HG02884 (cell line): ENCODE data around the gene MAP3K5.
A peak's percentile ranks its signal among the peaks of the same experiment; 100 is the strongest.
"Not testable (repeated sequence)": the region's sequence is repeated elsewhere in the genome, so short reads cannot be mapped to it uniquely, and the experiment has no call there.

Experiments used
- ATAC-seq: cut with Tn5 transposase; IDR thresholded peaks from one replicate; pipeline ENCODE4 v1.9.1; 2021; ENCODE audit warnings: mild to moderate bottlenecking, moderate library complexity; ENCODE audit not compliant: unreplicated experiment

Gene MAP3K5

DNA sequence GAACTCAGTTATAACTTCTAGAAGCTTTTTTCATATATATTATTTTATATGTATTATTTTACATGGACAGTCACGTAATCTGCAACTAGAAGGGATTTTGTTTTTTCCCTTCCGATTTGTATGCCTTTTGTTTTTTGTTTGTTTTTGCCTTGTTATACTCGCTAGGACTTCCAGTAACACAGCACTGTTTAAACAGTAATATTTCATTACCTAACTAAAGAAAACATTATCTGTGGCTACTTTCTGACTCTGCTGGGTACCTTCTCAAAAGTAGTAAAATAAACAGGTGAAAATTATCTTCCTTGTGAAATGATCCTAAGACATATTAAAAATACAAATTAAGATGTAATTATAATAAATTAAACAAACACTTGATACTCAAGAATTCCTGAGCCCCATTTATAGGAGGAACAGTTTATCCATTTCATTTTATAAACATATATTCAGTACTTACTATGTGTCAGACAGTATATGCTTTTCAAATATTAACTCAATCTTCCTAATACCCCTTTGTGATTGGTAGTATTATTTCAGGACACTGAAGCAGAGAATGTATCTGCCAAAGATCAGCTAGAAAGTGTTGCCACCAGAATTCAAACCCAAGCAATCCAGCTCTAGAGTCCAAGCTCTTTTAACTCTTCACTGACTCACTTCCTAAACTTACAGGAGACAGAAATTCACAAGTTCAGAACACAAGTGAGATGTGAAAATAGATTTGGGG is 65.3 kb downstream of the MAP3K5 start:
- no peak for ATAC-seq

DNA sequence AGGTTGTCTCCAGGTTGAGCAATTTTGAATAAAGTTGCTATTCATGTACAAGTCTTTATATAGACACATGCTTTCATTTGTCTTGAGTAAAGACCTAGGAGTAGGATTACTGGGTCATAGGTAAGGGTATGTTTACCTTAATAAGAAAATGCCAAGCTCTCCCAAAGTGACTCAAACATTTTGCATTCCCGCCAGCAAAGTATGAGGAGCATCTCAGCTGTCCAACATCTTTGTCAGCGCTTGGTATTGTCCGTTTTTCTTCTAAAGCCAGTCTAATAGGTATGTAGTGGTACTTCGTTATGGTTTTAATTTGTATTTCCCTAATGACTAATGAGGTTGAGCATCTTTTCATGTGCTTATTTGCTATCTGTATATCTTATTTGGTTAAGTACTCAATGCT is 67.2 kb downstream of the MAP3K5 start:
- ATAC-seq, result no peak

DNA sequence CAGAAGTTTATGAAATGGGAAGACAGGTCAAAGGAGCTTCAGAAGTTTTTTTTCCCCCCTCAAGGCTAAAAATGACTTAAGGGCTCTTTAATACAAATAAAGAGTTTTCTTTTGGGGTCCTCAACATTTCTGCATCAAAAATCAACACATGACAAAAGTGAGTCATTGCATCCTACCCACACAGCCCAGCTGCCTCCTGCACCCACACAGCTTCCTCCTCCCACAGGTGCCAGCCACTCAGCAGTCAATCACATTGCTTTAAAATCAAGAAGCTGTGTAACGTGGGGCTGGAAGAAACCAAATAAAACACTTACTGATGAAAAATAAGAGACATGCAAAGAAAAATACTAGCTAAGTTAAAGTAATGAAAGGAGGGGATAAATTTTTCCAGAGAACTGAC is 68.5 kb downstream of the MAP3K5 start:
- no peak for ATAC-seq

DNA sequence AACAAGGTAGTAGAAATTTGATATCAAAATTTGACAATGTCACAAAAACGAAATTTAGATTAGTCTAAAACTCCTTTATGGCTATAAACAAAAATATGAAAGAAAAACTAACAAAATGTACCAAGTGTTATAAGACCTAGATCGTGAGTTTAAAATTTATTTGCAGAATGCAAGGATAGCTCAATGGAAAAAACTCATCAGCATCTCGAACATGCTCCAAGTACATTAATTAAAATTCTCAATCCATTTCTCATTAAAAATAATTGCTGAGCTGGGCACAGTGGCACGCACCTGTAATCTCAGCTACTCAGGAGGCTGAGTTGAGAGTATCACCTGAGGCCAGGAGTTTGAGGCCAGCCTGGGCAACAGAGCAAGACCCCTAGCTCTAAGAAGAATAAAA is 70.8 kb downstream of the MAP3K5 start:
- ATAC-seq, result no peak

DNA sequence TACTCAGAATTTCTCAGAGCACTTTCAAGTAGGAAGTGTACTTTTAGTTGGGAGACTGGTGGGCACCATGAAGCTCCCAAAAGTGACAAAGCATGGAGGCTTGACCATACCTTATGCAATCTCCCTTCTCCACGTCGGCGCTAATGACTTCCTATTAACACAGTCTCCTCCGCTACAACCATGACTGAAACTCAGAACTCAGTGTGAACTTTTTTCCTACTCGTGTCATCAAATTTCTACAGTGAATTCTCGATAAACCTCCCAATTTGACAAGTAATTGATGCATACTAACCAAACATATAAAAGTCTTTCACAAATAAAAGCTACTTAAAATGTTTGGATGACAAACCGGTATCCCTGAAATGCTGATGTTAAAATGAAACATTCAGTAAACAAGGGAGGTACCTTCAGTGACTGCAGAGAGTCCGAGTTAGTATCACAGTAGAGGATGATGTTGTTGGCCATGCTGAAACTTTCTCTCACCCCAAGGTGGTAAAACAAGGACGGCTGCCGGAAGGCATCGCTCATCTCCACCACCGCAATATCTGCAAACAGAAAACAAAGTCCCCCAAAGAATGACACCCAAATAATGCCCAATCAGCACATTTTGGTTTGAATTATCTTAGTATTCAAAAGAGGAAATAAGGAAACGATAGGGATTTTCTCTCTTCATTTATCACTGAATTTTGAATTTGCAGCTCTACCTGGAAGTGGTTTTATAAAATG is 72.1 kb downstream of the MAP3K5 start:
- ATAC-seq, result peak; percentile 16

DNA sequence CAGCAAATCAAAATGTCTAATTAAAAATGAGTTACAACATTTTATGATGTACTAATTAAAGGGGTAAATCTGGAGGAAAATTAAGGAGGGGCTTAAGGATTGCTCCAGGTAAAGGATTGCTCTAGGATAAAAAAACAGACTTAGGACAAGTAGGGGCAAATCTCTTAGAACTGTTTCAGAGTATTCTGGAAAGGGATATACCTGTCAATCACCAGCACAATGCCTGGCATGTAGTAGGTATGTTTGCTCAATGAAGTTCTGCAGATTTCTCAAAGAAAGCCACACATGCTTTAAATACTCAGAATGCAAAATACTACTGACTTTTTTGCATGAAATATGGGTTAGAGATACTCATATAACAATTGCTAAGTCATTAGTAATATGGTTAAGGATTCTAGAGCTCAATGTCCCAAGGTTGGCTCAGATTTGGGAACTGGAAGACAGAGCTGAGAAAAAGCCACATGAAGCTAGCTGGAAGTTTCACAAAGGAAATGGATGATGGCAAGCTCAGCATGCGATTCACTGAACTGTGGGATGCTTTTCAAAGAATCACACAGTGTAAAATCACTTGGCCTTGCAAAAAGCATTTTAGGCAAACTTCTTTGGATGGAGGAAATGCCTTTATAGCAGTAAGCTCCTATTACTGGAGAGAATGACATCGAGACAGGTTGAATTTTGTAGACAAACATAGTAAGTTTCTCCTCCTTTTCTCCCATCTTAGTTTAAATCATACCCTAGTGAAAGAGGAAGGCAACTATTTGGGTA is 72.8 kb downstream of the MAP3K5 start:
- ATAC-seq, result peak; percentile 42

DNA sequence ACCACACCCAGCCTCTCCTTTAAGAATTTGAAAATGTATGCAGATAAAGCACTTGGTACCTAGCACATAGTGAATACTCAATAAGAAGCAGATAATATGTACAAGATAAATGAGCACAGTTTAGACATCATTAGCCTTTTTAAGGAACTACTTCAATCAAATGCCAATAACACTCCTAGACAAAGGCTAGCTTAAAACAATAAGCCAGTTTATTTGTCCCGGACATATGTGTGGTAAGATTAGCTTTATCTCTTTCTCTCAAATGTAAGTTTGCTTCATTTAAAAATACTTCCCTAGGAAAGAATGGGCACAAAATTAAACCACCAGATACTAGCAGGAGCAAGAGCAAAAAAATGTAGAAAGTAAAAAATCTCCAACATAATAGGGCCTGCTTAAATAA is 73.8 kb downstream of the MAP3K5 start:
- no peak for ATAC-seq

DNA sequence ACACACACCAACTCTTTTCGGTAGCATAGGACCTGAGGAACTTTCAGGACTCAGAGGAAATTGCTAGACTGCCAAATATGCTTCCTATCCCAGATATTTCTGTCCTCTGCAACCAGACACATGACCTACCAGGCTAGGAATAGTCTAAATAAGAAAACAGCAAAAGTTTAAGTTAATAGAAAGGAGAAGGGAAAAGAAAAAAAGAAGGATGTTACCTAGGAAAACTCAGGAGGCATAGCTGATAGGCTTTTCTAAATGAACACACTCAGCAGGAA is 74.6 kb downstream of the MAP3K5 start:
- ATAC-seq, result peak; percentile 1

DNA sequence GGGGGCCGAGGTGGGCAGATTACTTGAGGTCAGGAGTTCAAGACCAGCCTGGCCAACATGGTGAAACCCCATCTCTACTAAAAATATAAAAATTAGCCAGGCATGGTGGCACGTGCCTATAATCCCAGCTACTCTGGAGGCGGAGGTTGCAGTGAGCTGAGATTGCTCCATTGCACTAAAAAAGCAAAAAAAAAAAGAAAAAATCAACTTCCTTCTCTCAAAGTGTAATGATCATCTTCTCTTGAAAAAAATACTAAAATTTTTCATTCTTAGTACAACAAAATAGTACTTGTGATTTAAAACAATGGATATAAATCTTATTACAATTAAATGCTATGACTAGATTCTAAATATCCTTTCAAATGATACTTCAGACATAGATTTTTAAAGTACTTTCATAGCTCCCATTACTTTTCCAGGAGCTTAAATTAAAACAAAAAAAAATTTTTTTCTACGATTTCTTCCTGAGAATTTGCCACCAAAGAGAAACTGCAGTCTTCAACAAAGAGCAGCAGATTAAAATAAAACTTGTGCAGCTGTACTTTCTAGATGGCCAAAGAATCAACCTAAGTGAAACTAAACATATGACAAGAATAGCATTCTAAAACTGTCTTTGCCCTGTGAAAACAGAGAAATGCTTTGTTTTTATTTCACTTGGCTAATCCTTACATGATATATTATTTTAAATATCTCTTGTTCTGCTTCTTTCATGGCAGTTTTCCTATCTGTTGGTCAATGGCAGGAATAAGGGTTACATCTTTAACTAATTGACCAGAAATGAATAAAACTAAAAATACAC is 75.2 kb downstream of the MAP3K5 start:
- ATAC-seq, result peak; percentile 41

DNA sequence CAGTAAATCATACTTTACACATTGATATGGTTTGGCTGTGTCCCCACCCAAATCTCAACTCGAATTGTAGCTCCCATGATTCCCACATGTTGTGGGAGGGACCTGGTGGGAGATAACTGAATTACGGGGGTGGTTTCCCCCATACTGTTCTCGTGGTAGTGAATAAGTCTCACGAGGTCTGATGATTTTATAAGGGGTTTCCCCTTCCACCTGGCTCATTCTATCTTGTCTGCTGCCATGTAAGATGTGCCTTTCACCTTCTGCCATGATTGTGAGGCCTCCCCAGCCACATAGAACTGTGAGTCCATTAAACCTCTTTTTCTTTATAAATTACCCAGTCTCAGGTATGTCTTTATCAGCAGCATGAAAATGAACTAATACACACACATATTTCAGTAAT is 79.6 kb downstream of the MAP3K5 start:
- ATAC-seq, result not testable (repeated sequence)

DNA sequence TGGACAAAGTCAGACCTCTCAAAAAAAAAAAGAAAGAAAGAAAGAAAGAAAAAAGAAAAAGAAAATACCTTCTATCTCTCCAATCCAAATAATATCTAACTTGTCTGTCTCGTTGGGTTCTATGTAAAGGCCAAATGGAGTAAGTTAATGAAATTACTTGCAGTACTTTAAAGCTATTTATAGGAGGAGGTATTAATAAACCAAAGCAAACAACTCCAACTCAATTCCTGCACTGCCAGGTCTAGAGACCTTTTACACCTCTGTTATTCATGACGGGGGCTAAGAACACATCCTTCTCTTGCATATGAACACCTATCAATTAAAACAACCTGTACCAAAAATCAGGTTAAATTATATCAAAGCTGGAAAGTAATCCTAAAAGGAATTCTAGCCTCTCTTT is 80.6 kb downstream of the MAP3K5 start:
- ATAC-seq, result no peak

DNA sequence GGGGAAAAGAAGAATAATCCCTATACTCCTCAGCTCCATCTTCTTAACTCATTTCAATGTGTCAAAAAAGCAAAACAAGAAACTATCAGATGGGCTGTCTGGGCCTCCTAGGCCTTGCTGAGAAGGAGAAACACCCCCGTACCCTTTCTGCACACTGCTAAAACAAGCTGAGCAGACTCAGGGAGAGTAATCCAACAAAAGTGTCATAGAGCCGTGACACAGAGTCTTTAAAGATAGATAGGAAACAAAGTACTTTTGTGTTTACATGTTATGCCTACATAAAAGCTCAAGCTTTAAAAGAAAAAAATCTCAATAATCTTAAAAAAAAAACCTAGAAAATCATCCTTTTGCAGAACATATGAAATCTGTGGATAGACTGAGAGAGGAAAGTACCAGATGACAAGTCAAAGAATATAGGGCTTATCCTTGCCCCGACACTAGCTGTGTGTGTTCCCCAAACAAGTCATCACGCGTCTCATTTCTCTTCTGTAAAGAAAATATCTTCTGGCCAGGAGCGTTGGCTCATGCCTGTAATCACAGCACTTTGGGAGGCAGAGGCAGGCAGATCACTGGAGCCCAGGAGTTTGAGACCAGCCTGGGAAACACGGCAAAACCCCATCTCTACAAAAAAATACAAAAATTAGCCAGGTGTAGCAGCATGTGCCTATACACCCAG is 81.3 kb downstream of the MAP3K5 start:
- no peak for ATAC-seq

DNA sequence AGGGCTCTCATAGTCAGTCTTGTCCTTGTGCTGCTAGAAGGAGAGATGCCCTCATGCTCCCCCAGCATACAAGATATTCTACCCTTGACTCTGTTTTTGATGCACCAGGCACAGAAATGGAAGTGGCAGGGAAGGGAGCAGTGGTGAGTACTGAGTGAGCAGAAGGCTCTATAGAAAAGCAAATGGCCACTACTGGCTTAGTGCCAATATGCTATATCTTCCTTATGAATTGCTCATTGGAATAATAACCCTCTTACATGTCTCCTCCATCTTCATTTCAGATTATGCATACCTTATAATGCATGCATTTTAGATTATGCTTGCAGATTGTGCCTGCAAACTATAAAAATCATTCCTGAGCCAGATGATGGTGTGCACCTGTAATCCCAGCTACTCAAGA is 82.8 kb downstream of the MAP3K5 start:
- no peak for ATAC-seq

DNA sequence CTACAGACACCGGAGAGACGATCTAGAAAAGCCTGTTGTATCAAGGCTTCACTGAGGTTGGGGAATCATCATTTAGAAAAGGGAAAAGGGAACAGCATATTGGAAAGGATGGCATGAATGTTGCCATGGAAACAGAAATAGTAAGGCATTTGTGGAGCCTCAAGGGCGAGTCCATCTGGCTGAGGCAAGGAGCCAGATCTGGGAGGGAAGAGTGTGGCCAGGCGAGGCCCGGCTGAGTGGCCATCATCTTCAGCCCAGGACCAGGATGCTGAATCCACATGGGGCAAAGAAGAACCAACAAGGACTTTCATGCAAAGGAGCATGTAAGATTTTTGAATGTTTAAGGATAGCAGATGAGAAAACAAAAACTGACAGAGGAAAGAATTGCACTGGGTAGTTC is 85.8 kb downstream of the MAP3K5 start:
- ATAC-seq, result no peak

DNA sequence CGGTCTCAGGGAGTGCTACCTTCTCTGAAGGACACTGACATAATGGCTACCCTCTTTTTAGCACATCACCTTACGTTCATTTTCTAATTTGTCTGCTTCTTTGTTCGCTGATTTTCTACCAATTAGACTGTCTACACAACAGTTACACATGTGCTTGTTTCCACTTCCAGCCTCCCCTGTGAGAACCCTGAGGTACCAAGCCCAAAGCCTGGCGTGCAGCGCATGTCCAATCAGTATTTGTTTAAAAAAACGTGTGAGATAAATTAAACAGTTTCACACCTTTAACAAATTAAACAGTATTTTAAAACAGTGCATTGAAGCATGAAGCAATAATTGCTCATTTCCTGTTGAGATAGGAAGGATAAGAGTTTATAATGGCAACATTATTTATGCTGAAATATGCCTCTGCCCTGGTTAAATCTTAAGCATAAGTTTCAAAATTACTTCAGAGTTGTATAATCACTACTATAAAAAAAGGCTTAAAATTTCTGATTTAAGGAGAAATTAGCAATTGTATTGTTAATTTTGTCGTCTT is 88.9 kb downstream of the MAP3K5 start:
- no peak for ATAC-seq

DNA sequence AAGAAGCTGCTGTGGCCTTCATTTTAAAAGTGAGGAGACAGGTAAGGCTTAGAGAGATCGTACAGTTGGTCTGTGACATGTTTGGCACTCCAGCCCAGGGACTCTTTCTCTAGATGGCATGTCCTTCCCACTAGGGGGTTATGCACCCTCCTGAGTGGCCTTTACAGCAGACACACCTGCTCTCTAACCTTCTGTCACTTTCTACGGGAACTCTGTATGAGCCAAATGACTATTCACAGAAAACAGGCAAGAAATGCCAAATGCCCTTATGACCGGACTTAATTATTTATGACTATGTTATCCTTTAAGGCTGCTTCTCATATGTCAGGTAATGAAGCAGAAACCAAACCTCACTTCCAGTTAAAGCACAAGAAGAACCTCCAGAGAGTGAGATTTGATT is 91.2 kb downstream of the MAP3K5 start:
- ATAC-seq, result no peak

DNA sequence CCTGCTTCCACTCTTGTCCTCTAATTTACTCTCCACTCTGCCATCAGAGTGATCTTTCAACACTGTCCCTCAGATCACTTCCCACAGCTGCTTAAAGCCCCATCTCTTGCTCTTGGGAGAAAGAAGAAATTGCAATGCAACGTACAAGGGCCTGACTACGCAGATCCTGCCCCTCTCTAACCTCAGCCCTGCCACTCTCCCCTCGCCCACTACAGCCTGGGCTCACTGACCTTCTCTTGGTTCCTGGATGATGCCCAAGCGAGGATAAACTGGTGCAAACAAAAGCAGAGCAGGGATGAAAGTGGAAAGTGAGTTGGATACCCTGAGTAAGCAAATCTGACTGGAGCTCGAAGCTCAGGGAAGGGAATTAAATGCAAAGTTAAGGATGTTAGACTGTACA is 92.9 kb downstream of the MAP3K5 start:
- ATAC-seq, result no peak

DNA sequence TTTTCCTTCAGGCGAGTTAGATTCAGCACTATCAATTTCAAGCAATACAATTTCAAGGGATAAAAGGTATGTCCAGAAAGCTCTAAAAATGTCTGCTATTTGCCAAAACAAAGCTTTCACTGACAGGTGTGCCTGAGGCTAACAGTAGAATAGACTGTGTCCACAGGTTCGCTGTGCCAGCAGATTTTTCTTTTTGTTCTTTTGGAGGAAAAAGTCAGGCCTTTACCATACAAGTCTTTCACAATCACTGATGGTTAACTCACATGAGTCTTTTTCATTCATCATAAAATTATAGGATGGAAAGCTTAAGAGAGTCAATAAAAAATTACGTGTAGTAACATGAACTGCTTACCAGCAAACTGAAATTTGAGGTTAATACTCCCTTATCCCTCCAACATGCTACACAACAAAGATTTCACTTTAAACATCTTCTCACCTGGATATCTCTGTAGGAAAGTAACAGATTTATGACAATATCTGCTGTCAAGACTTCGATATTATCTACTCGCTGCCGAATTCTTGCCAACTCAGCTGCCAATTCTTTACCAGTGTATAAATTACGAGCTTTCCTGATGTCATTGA is 95.4 kb downstream of the MAP3K5 start:
- no peak for ATAC-seq

DNA sequence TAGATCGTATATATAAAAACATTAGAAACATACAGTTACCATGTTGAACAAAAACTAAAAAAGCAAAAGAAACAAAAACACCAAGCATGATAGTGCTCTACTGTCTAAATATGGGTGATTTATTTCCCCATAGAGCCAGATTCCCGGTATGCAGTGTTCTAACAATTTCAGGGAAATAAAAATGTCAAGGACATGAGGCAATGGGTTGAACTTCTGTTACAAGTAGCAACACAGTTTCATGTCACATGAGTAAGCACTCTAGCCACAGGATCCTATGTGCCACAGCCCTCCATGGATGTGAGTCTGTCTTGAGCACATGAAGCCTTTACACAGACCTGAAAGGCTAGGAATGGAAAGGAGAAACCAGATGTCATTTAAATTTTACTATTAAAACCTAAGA is 96.0 kb downstream of the MAP3K5 start:
- ATAC-seq, result no peak

DNA sequence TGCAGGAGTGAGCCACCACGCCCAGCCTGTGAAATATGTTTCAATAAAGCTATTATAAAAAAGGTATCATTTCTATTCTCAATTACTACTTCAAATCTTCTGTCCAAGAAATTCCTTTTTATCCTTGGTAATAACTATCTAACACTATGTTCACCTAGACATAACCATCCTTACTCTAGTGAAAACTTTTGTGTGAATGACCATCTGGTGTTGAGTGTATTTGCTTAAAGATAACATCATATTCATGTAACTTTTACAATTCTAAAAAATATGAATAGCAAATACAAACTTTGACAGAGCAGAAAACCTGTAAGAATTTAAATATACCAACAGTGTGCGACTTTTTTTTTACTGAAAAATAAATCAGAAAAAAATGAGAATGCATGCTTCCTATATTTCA is 96.9 kb downstream of the MAP3K5 start:
- ATAC-seq, result no peak
